Vagina (tissue), 2 donors: ENCODE results near the gene OPHN1.

Source experiments
- POLR2A ChIP-seq, 2 donors: fragments of 450-650 bp; IDR thresholded peaks; one replicate each; pipeline ENCODE4 v1.6.1; 2017; ENCODE audit warnings: antibody characterized with exemption in 2 of 2, mild to moderate bottlenecking in 2 of 2, moderate library complexity in 2 of 2
- POLR2AphosphoS5 ChIP-seq, 2 donors: sonication (generic); formaldehyde crosslinking; IDR thresholded peaks; one replicate each; pipeline ENCODE4 v1.9.0; 2017; ENCODE audit warnings: antibody characterized with exemption in 2 of 2, mild to moderate bottlenecking in 2 of 2, low read depth in 1 of 2; ENCODE audit not compliant: insufficient read depth in 1 of 2
- TF ChIP-seq, protein P1 (sequence below), 3 experiments: fragments of 450-650 bp in 2 of 3; fragments of 200-600 bp in 1 of 3; sonication (generic) in 1 of 3; IDR thresholded peaks; one replicate each; pipeline ENCODE4 v1.5.1; 2017 to 2019; ENCODE audit warnings: antibody characterized with exemption in 3 of 3, mild to moderate bottlenecking in 2 of 3, moderate library complexity in 2 of 3

GRCh38 chrX:68387776-68388175, 45.5 kb downstream of the OPHN1 start:
- TF ChIP-seq, protein P1, sequence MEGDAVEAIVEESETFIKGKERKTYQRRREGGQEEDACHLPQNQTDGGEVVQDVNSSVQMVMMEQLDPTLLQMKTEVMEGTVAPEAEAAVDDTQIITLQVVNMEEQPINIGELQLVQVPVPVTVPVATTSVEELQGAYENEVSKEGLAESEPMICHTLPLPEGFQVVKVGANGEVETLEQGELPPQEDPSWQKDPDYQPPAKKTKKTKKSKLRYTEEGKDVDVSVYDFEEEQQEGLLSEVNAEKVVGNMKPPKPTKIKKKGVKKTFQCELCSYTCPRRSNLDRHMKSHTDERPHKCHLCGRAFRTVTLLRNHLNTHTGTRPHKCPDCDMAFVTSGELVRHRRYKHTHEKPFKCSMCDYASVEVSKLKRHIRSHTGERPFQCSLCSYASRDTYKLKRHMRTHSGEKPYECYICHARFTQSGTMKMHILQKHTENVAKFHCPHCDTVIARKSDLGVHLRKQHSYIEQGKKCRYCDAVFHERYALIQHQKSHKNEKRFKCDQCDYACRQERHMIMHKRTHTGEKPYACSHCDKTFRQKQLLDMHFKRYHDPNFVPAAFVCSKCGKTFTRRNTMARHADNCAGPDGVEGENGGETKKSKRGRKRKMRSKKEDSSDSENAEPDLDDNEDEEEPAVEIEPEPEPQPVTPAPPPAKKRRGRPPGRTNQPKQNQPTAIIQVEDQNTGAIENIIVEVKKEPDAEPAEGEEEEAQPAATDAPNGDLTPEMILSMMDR (IDR thresholded peaks at IDR 0.05) = no peak
- TF ChIP-seq POLR2A (IDR thresholded peaks at IDR 0.05) (no peak), POLR2AphosphoS5 (IDR thresholded peaks at IDR 0.05; ENCODE audit: insufficient read depth in 1 of 2, low read depth in 1 of 2) (no peak)
